Astrocyte of the spinal cord (primary cell): Measurements from ENCODE around the gene ROBO2.

Source experiments
- DNase-seq: peaks from one replicate; pipeline ENCODE4 v3.0.0; 2011; ENCODE audit warnings: low read depth, low spot score
- H3K4me3 ChIP-seq: 2 replicates; pipeline ENCODE4 v1.5.1; 2011; ENCODE audit warnings: low read depth, mild to moderate bottlenecking, low read length, moderate library complexity
- in situ Hi-C: cut with HindIII; loops from 2 replicates; pipeline ENCODE4 v1.10.0; 2017; ENCODE audit warnings: low sequenced_read_pairs
- TF ChIP-seq, protein P1 (sequence below): IDR thresholded peaks from 2 replicates; pipeline ENCODE4 v1.5.1; 2012; ENCODE audit warnings: low read depth, mild to moderate bottlenecking, low read length, inconsistent platforms

The ROBO2 gene

GRCh38 chr3:77040216-77040615 is 317 bp downstream of the ROBO2 start:
- in situ Hi-C loops, result no loop called here
- peak overlapping the region; percentile 42 for H3K4me3 ChIP-seq
- TF ChIP-seq, protein P1, sequence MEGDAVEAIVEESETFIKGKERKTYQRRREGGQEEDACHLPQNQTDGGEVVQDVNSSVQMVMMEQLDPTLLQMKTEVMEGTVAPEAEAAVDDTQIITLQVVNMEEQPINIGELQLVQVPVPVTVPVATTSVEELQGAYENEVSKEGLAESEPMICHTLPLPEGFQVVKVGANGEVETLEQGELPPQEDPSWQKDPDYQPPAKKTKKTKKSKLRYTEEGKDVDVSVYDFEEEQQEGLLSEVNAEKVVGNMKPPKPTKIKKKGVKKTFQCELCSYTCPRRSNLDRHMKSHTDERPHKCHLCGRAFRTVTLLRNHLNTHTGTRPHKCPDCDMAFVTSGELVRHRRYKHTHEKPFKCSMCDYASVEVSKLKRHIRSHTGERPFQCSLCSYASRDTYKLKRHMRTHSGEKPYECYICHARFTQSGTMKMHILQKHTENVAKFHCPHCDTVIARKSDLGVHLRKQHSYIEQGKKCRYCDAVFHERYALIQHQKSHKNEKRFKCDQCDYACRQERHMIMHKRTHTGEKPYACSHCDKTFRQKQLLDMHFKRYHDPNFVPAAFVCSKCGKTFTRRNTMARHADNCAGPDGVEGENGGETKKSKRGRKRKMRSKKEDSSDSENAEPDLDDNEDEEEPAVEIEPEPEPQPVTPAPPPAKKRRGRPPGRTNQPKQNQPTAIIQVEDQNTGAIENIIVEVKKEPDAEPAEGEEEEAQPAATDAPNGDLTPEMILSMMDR, result no peak
- DNase-seq, result peak; percentile 10

- in situ Hi-C loops, result no loop called here
- no peak overlapping the region for H3K4me3 ChIP-seq
- TF ChIP-seq, protein P1, result no peak
- no peak for DNase-seq
Observed at GRCh38 chr3:77040926-77041722, 1.2 kb downstream of the ROBO2 start.

DNA sequence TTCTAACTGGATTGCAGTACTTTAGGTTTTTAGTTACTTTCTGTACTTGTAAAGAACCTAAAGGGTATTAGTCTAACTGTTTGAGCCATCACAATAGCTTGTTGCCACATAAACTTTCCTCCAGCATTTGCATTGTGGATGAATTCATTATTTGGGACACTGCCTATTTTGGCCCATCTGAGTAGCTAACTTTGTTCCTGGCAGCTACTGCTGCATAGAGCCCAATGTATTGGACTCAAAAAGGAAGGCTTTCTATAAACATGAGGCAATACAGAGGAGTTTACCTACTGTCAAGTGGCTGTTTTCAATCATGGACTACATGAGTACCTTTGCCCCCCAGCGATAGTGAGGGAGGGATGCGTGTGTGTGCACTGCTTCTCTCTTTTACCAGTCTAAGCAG is 1.9 kb downstream of the ROBO2 start:
- in situ Hi-C loops, result no loop called here
- no peak for DNase-seq
- TF ChIP-seq, protein P1, result no peak
- no peak overlapping the region for H3K4me3 ChIP-seq

GRCh38 chr3:77042343-77042742 is 2.4 kb downstream of the ROBO2 start:
- in situ Hi-C loops, result no loop called here
- TF ChIP-seq, protein P1, result no peak
- no peak overlapping the region for H3K4me3 ChIP-seq
- DNase-seq, result no peak

GRCh38 chr3:77042882-77043281 is 3.0 kb downstream of the ROBO2 start:
- TF ChIP-seq, protein P1, result peak; percentile 13
- H3K4me3 ChIP-seq, result no peak overlapping the region
- no peak for DNase-seq
- in situ Hi-C loops, result no loop called here

- TF ChIP-seq, protein P1, result no peak
- DNase-seq, result no peak
- in situ Hi-C loops, result no loop called here
Observed at GRCh38 chr3:77045686-77046085, 5.8 kb downstream of the ROBO2 start.

More at GRCh38 chr3:77045686-77046085, 5.8 kb downstream of the ROBO2 start:
- H3K4me3 ChIP-seq, result no peak overlapping the region
